Immature natural killer cell (primary cell): ENCODE measurements around the gene SPATA33. TPM values are rescaled to one million over a fixed set of nuclear protein-coding genes. Genes with fewer than 3 reads are reported as not detected.
"Not testable (repeated sequence)": the region's sequence is repeated elsewhere in the genome, so short reads cannot be mapped to it uniquely, and the experiment has no call there.

Experiments used
- DNase-seq, 3 donors: peaks; one replicate each; pipeline ENCODE4 v3.0.0; 2022; ENCODE audit warnings: mixed read lengths in 1 of 3
- H3K27ac Mint-ChIP-seq, 6 donors: one replicate each; pipeline ENCODE4 v1.8.0; 2020; ENCODE audit warnings: mixed read lengths in 6 of 6, mild to moderate bottlenecking in 5 of 6, inconsistent platforms in 4 of 6, moderate library complexity in 3 of 6
- H3K27me3 Mint-ChIP-seq, 3 donors: one replicate each; pipeline ENCODE4 v1.8.0; 2020 to 2021; ENCODE audit warnings: low read depth in 3 of 3, mild to moderate bottlenecking in 3 of 3, mixed read lengths in 3 of 3, moderate library complexity in 3 of 3, inconsistent platforms in 1 of 3
- H3K36me3 Mint-ChIP-seq, 3 donors: one replicate each; pipeline ENCODE4 v1.8.0; 2020; ENCODE audit warnings: mixed read lengths in 3 of 3, inconsistent platforms in 2 of 3, mild to moderate bottlenecking in 2 of 3
- H3K4me1 Mint-ChIP-seq, 2 donors: one replicate each; pipeline ENCODE4 v1.8.0; 2020; ENCODE audit warnings: inconsistent platforms in 2 of 2, mild to moderate bottlenecking in 2 of 2, mixed read lengths in 2 of 2, moderate library complexity in 1 of 2
- H3K4me3 Mint-ChIP-seq, 5 donors: one replicate each; pipeline ENCODE4 v1.8.0; 2020; ENCODE audit warnings: mild to moderate bottlenecking in 5 of 5, mixed read lengths in 5 of 5, inconsistent platforms in 3 of 5, moderate library complexity in 3 of 5
- H3K9me3 Mint-ChIP-seq, 6 donors: one replicate each; pipeline ENCODE4 v1.8.0; 2020; ENCODE audit warnings: mild to moderate bottlenecking in 6 of 6, mixed read lengths in 6 of 6, inconsistent platforms in 4 of 6, moderate library complexity in 3 of 6
- polyA plus RNA-seq, 3 donors: library from polyadenylated mRNA; unstranded; fragments of 300-500 nt; fragmentation: Illumina TruSeq; gene quantifications; one replicate each; pipeline ENCODE4 v1.2.3, GENCODE V29; 2021

The SPATA33 gene
- polyA plus RNA-seq, 3 donors from 2014 or later: 1.8 to 6.8 (median 4.7) TPM

DNA sequence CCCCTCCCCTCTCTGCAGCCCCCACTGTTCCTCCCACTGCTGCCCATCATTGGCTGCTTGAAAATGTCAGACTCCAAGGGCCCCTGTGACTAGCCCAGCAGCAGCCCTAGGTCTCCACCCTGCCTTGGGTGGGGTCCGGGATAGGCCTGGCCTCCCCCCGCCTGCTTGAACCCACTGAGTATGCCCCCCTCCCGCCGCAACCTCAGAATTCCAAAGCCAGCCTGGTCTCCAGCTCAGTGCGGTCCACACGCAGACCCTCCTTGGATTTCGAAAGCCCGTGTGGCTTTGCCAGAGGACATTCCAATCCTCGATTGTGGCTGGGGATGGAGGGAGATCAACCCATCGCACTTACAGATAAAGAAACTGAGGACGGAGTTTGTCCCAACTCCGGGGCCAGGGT, 37.8 kb upstream of the SPATA33 start:
- Mint-ChIP-seq H3K9me3 (peaks cover 0 to 5% (median 0%) of the 10 kb centered on the region in 6 donors), H3K27ac (no peak overlapping the region), H3K36me3 (no peaks in the 10 kb centered on the region), H3K27me3 (peaks cover 3 to 8% (median 7%) of the 10 kb centered on the region in 3 donors), H3K4me3 (no peak overlapping the region), H3K4me1 (peaks cover 9 to 11% of the 10 kb centered on the region in 2 donors)
- no peak for DNase-seq

DNA sequence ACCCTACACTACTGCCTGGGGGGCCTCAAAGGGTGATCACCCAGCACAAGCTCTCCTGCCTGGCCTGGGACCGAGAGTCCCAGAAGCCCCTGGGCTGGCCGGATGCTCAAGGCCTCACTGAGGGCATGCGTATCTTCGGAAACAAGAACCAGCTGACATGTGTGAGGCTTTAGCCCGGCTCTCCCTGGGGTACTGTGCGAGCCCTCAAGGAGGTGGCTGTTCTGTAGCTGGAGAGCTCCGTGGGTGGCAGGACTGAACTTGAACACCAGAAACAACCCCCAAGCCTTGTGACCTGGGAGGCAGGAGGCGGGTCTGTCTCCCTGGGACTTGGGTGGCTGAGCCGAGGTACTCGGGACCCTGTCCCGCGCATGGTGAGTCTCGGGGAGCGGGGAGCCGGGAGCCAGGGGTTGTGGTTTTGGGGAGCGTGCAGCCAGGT, 37.2 kb upstream of the SPATA33 start:
- no peak for DNase-seq
- peaks cover 8 to 11% of the 10 kb centered on the region in 2 donors for H3K4me1 Mint-ChIP-seq

DNA sequence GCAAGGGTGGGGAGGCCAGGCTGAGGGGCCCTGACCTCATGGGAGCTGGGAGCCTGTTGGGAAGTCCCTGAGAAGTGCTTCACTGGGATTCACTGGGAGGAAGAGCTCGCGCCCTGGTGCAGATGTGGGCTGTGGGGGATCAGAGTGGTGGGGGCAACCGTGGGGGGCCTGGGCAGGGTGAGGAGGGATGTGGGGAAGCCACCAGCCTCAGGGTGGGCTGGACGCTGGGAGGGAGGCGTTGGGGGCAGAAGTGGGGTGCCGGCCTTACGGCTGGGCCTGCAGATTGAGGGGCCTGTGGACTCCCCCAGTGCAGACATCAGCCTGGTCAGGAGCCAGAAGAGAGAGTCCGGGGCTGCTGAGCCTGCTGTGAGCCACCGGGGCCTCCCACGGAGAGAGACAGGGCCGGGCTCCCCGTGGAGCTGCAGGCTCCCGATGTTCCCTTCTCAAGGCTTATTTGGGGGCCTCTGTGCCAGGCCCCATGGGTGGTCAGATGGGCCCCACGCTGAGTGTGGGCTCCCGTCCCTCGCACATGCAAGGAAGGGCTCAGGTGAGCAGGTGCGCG, 36.4 kb upstream of the SPATA33 start:
- H3K27ac Mint-ChIP-seq: no peak overlapping the region

More for the DNA sequence above, 37.2 kb upstream of the SPATA33 start:
- H3K27me3 Mint-ChIP-seq: peaks cover 3 to 10% (median 8%) of the 10 kb centered on the region in 3 donors
- peaks cover 0 to 5% (median 0%) of the 10 kb centered on the region in 6 donors for H3K9me3 Mint-ChIP-seq
- H3K36me3 Mint-ChIP-seq: no peaks in the 10 kb centered on the region
- H3K27ac Mint-ChIP-seq: no peak overlapping the region
- no peak overlapping the region for H3K4me3 Mint-ChIP-seq

GRCh38 chr16:89621698-89622409, 35.8 kb upstream of the SPATA33 start:
- Mint-ChIP-seq H3K36me3 (no peaks in the 10 kb centered on the region), H3K4me1 (peaks cover 4% of the 10 kb centered on the region in 2 donors), H3K27me3 (peaks cover 3 to 8% (median 3%) of the 10 kb centered on the region in 3 donors), H3K9me3 (peaks cover 0 to under 1% (median 0%) of the 10 kb centered on the region in 6 donors), H3K27ac (no peak overlapping the region), H3K4me3 (no peak overlapping the region)
- DNase-seq: no peak

More for the DNA sequence above, 36.4 kb upstream of the SPATA33 start:
- H3K9me3 Mint-ChIP-seq: peaks cover 0 to 5% (median 0%) of the 10 kb centered on the region in 6 donors
- H3K4me3 Mint-ChIP-seq: no peak overlapping the region
- no peaks in the 10 kb centered on the region for H3K36me3 Mint-ChIP-seq
- no peak for DNase-seq
- peaks cover 3 to 11% (median 8%) of the 10 kb centered on the region in 3 donors for H3K27me3 Mint-ChIP-seq
- H3K4me1 Mint-ChIP-seq: peaks cover 8 to 11% of the 10 kb centered on the region in 2 donors

DNA sequence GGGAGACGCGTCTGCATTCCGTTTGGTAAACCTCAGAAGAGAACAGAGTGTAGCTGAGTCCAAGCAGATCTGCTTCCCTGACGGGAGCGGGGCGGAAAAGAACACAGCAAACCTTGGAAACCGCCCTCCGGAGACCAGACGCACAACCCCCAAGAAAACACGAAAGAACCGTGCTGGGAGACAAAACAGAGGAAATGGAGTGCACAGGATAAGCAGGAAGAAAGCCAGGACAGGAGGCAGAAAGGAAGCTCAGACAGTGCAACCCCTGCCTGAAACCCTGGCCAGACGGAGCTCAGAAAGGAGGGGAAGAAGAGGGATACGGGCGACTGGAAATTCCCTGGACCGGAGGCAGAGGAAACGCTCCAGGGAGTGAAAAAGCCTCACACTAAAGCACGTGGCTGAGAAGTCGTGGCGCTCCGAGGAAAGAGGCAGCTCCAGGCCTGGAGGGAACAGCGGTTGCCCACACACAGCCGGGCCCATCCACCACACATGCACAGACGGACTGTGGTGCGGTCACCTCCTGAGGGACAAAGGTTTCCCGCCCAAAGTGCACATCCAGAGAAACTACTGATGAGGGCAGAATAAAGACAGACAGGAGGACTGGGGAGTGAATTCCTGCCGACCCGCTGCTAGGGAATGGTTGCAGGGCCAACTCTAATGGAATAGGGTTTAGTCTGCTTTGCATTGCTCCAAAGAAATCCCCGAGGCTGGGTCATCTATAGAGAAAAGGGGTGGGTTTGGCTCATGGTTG, 34.0 kb upstream of the SPATA33 start:
- H3K9me3 Mint-ChIP-seq: no peaks in the 10 kb centered on the region
- H3K36me3 Mint-ChIP-seq: no peaks in the 10 kb centered on the region
- no peaks in the 10 kb centered on the region for H3K4me1 Mint-ChIP-seq
- no peak for DNase-seq
- H3K27ac Mint-ChIP-seq: no peak overlapping the region
- H3K27me3 Mint-ChIP-seq: peaks cover 3 to 6% (median 3%) of the 10 kb centered on the region in 3 donors
- H3K4me3 Mint-ChIP-seq: no peak overlapping the region

GRCh38 chr16:89624777-89625761, 32.6 kb upstream of the SPATA33 start:
- Mint-ChIP-seq H3K4me1 (no peaks in the 10 kb centered on the region), H3K4me3 (no peak overlapping the region), H3K9me3 (no peaks in the 10 kb centered on the region)

DNA sequence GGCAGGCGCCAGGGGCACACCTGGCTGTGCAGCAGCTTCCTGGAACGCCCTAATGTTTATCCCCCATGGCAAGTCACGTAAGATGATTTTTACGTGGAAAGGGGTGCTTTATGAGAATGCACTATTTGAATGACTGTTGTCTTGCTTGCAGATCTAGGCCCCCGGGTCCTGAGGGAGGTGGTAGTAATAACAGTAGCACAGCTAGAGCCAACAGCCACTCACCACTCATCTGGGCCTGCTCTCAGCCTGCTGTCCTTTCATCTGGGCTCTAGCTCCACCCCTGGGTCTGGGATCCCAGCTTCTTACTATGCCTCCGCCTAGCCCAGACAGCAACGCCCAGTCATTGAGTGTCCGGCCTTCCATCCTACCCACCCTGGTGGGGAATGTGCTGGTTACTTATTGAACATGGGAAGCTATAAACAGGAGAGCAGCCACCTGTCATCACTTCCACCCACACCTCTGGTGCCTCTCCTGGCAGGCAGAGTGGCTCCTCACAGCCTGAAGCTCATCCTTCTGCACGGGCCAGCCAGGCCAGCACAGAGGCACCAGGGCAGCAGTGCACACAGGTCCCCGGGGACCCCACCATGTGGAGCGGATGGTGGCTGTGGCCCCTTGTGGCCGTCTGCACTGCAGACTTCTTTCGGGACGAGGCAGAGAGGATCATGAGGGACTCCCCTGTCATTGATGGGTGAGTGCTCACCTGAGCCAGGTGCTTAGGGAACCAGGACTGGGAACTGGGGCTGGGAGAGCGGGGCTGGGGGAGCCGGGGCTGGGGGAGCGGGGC, 27.6 kb upstream of the SPATA33 start:
- no peak overlapping the region for H3K4me3 Mint-ChIP-seq
- peaks cover 0 to 3% (median 2%) of the 10 kb centered on the region in 3 donors for H3K27me3 Mint-ChIP-seq
- no peak overlapping the region for H3K27ac Mint-ChIP-seq
- no peaks in the 10 kb centered on the region for H3K36me3 Mint-ChIP-seq
- no peaks in the 10 kb centered on the region for H3K9me3 Mint-ChIP-seq
- H3K4me1 Mint-ChIP-seq: no peaks in the 10 kb centered on the region
- no peak for DNase-seq

More at GRCh38 chr16:89624777-89625761, 32.6 kb upstream of the SPATA33 start:
- Mint-ChIP-seq H3K27me3 (peaks cover 3 to 6% (median 3%) of the 10 kb centered on the region in 3 donors), H3K36me3 (no peaks in the 10 kb centered on the region), H3K27ac (peak overlapping the region in 1 of 6 donors; percentile 34)
- DNase-seq: no peak

DNA sequence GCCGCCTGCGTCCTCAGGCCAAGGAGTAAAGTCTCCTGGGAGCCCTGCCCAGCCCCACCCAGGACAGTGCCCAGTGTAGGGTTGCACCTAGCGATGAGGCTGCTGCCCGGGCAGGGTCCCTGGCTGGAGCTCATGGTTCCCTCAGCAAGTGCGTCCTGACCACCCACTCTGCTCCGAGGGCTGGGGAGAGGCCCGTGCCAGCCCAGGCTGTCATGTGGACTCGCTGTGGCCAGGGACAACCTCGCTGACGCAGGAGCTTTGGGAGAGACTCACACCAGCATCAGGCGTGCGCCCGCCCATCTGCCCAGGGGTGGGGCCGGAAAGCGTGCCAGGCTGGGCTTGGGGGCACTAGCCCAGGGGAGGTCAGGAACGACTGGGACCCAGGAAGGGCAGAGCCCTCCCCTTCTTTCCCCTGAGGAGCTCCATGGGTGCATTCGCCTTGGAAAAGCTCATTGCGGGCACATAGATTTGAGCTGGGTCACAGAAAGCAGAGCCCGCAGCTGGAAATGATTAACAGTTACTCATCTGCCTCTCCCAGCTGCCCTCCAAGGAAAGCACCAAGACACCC, 24.5 kb upstream of the SPATA33 start:
- no peaks in the 10 kb centered on the region for H3K4me1 Mint-ChIP-seq
- no peaks in the 10 kb centered on the region for H3K9me3 Mint-ChIP-seq
- no peaks in the 10 kb centered on the region for H3K36me3 Mint-ChIP-seq
- no peak overlapping the region for H3K27ac Mint-ChIP-seq
- DNase-seq: no peak
- peaks cover 0 to 2% (median 0%) of the 10 kb centered on the region in 3 donors for H3K27me3 Mint-ChIP-seq
- no peak overlapping the region for H3K4me3 Mint-ChIP-seq

DNA sequence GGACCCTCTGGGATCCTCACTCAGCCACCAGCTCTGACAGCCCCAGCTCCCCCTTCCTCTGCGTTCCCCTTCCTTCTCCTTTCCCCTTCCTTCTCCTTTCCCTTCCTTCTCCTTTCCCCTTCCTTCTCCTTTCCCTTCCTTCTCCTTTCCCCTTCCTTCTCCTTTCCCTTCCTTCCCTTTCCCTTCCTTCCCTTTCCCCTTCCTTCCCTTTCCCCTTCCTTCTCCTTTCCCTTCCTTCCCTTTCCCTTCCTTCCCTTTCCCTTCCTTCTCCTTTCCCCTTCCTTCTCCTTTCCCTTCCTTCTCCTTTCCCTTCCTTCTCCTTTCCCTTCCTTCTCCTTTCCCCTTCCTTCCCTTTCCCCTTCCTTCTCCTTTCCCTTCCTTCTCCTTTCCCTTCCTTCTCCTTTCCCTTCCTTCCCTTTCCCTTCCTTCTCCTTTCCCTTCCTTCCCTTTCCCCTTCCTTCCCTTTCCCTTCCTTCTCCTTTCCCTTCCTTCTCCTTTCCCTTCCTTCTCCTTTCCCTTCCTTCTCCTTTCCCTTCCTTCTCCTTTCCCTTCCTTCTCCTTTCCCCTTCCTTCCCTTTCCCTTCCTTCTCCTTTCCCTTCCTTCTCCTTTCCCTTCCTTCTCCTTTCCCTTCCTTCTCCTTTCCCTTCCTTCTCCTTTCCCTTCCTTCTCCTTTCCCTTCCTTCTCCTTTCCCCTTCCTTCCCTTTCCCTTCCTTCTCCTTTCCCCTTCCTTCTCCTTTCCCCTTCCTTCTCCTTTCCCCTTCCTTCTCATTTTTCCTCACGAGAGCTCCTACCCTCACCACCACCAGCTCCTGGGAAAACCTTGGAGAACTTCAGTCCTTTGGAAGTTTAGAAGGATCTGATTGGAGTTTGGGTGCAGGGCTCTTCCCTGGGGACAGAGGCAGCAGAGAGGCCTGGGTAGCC, 22.9 kb upstream of the SPATA33 start:
- H3K36me3 Mint-ChIP-seq, H3K4me3 Mint-ChIP-seq, H3K9me3 Mint-ChIP-seq, H3K27me3 Mint-ChIP-seq, DNase-seq, H3K27ac Mint-ChIP-seq, H3K4me1 Mint-ChIP-seq: not testable (repeated sequence)

GRCh38 chr16:89636663-89637062, 21.0 kb upstream of the SPATA33 start:
- Mint-ChIP-seq H3K9me3 (no peaks in the 10 kb centered on the region), H3K36me3 (no peaks in the 10 kb centered on the region), H3K27me3 (peaks cover 2 to 3% (median 2%) of the 10 kb centered on the region in 3 donors), H3K4me1 (peaks cover 7 to 9% of the 10 kb centered on the region in 2 donors), H3K4me3 (no peak overlapping the region), H3K27ac (no peak overlapping the region)
- no peak for DNase-seq

- Mint-ChIP-seq H3K4me1 (peaks cover 7 to 9% of the 10 kb centered on the region in 2 donors), H3K4me3 (no peak overlapping the region), H3K27ac (no peak overlapping the region), H3K9me3 (no peaks in the 10 kb centered on the region), H3K36me3 (no peaks in the 10 kb centered on the region), H3K27me3 (peaks cover 2 to 3% (median 2%) of the 10 kb centered on the region in 3 donors)
- DNase-seq: no peak
Observed at GRCh38 chr16:89637379-89637778, 20.3 kb upstream of the SPATA33 start.
